GM21737 (cell line): ENCODE results near the gene DUSP14.

Experiments used
- ATAC-seq: cut with Tn5 transposase; IDR thresholded peaks from one replicate; pipeline ENCODE4 v1.9.1; 2021; ENCODE audit warnings: mild to moderate bottlenecking, moderate library complexity; ENCODE audit not compliant: unreplicated experiment

The DUSP14 gene

DNA sequence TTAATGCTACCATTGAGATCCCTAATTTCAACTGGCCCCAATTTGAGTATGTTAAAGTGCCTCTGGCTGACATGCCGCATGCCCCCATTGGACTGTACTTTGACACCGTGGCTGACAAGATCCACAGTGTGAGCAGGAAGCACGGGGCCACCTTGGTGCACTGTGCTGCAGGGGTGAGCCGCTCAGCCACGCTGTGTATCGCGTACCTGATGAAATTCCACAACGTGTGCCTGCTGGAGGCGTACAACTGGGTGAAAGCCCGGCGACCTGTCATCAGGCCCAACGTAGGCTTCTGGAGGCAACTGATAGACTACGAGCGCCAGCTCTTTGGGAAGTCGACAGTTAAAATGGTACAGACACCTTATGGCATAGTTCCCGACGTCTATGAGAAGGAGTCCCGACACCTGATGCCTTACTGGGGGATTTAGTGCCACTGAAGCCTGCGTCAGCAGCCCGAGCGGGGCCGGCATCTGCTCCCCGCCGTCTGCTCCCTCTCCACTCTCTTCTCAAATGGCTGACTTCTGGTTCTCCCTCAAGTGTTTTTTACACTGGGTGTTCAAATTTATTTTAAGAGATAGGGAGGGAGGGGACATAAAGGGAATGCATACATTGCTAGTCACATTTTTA lies 22.9 kb downstream of the DUSP14 start:
- ATAC-seq: no peak

DNA sequence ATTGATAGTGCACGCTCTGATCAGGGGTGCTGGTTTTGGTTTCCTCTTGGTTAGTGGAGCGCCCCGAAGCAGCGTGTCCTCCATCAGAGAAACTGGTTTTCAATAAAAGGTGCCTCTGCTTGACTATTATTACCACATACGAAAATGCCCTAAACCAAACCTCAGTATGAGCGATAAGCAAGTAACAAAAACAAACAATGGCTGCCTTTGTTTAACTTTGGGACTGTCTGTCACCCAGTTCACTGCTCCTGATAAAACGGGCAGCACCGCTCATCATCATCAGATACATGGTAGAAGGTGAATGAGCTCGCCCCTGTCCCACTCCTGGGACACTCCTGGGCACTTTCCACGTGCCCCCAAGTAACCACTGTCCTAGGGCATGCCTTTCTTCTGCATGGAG lies 24.0 kb downstream of the DUSP14 start:
- no peak for ATAC-seq

DNA sequence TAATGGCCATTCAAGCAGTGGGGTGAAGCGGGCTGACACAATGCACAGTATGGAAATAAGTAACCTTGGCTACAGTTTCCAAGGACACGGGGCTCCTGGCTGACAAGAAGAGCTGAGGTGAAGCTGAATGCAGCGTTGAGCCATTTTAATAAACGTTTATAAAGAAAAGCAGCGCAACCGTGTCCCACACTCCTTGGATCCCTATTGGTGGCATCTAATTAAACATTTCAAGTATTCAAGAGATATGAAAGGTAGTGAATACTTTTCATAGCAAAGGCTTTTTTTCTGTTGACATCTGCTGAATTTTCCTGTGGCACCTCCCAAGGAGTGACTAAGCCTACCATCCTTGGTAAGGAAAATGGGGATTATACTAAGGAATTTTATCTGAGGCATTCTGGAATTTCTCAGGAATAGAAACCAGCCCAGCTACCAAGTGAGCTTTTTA lies 26.5 kb downstream of the DUSP14 start:
- ATAC-seq: no peak

DNA sequence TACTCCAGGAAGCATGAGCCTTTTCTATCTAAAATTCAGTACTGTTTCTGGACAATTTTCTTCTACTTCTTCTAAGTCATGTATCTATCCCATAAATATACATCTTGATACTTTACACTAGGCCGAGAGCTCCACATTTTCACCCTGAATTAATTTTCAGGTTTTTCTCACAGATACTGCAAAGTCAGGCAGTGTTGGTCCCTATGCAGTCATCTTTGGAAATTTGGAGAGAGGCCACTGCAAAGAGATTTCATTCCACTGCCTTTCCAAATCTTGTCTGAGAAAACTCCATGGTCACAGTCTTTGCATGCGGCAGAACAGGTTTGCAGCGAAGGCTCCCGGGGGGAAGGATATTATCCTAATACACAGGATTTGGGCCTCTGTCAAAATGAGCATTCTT lies 28.2 kb downstream of the DUSP14 start:
- ATAC-seq: no peak

GRCh38 chr17:37518826-37519225 lies 29.1 kb downstream of the DUSP14 start:
- no peak for ATAC-seq

GRCh38 chr17:37519251-37519985 lies 29.7 kb downstream of the DUSP14 start:
- no peak for ATAC-seq

DNA sequence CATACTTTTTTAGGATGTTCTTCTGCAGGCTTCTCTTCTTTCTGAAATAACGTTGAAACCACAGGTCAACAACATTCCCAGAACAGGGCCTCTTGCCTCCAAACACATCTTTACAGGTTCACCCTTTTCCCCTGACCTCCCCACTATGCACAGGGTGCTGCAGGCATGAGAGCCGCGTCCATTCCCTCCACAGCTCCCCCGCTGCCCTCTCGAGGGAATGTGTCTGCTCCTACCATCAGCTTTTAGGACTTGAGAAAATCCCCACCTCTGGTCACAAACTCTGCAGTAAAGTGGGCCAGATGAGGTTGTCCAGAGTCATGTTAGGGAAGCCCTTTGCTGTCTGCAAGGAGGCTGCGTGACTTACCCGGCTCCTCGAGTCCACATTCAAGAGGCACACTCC lies 30.5 kb downstream of the DUSP14 start:
- ATAC-seq: no peak

GRCh38 chr17:37521821-37522220 lies 32.1 kb downstream of the DUSP14 start:
- ATAC-seq: no peak

DNA sequence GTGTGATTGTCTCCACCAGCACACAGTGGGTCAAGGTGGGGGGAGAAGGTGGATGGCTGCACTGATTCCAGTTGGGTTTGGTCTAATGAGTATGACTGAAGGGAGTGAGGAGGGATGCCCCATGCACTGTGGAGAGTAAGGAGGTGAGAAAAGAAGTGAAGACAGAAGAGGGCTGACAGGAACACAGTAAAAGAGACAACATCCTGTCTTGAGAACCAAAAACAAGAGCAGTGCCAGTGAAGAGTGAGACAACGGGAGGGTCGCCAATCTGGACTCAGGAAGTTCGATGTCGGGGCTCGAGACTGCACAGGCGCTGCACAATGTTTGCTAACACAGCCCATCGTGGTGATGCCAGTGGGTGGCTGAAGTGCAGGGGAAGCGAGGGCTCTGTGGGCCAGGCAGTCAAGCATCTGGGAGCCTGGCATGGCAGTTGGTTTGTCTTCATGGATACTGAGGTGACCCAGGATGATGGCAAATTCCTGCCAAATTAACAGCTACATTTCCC lies 34.1 kb downstream of the DUSP14 start:
- ATAC-seq: no peak

DNA sequence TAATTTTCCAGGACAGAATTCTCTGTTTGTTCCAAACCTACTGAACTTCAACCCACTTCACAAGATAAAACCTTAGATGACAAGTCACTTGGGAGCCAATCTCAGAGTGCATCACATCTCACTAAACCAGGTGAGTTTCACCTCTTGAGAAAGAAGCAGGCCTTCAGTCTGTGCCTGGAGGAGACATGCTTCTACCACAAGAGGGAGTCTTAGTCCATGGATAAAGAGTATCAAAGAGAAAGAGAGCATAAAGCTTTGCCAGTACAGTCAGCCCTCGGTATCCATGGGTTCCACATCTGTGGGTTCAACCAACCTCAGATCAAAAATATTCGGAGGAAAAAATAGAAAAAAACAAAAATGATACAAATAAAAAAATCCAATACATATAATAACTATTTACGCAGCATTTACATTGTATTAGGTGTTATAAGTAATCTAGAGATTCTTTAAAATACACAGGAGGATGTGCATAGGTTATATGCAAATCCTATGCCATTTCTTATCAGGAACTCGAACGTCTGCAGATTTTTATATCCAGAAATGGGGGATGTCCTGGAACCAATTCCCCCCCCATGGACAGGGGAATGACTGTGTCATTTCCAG lies 37.7 kb downstream of the DUSP14 start:
- no peak for ATAC-seq

DNA sequence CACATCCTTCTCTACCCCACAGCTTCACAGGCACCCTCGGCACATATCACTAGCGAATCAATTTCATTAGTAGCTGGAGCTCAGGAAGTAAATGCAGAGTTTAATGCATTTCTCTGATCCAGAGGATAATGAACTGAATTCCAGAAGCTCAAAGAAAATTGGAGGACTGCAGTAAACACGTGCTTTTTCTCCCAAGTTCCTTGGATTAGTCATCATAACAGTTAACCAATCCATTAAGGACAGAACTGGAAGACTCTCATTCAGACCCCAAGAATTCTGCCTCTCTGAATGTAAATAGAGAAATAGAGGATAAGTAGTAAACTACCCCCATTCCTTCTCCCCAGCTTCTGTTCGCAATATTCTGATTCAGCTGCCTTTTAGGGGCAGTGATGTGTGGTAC lies 40.7 kb downstream of the DUSP14 start:
- ATAC-seq: no peak

DNA sequence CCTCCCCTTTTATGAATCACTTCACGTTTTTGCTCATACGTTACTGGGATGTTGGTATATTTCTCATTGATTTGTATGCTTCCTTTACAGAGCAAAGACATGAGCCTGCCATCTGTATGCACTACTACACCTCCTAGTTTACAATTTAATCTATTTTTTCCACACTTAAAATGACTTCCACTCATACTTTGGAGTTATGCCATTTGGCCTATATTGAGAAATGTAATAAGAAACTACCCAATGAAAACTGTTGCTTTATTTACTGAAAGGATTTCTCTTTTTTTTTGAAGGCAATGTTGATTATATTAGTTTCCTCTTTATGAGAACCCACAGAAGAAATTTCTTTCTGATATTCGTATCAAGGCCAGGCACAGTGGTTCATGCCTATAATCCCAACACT lies 43.1 kb downstream of the DUSP14 start:
- no peak for ATAC-seq

GRCh38 chr17:37535906-37536305 lies 46.2 kb downstream of the DUSP14 start:
- ATAC-seq: no peak

- ATAC-seq: no peak
These were observed 49.4 kb downstream of the DUSP14 start for GRCh38 chr17:37538981-37539659.

DNA sequence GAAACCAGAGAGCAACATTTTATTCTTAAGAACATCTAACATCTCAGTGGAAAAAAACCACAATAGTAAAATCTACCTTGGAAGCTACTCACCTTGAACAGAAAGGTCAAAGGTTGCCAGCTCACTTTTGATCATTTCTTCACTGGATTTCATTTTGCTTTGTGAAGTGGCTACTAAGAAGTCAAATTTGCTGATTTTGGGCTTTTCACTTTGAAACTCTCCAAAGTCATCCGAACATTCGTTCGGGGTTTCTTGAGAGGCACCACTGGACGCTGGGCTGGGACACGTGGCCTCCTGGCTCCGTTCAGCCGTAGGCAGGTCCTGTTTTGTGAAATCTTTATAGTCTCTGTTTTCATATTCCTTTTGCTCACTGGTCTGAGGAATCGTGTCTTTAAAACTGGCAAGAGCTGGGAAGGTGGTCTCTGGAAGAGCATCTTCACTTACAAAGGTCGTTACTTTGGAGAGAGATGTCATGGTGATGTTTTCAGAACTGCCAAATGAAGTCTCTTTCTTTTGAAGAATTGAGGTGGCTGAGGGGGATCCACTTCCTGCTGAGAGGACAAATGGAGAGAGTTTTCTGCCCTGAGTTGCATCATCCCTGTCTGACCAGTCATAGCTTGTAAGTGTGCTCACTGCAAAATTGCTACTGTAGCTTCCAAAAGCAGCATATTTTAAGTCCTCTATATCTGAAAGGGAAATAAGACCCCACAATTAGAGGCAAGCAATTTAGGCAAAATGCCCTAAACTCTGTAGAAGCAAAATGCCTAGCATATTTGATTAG lies 52.4 kb downstream of the DUSP14 start:
- ATAC-seq: no peak

DNA sequence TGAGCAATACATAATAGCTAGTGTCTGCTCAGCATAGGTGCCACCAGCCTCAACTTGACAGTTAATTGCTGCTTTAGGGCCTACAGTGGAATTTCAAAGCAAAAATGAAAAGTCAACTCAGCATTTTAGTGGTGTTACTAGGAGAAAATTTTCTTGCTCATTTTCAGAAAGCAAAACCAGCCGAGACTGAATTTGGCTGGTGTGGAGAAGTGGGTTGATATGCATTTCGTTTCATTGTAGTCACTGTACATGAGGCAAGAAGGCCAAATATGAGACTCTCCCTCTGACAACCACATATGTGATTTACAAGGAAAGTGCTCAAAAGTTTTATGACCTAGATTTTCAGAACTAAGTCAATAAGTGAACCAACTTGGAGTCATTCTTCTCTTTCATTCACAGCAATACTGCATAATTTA lies 54.0 kb downstream of the DUSP14 start:
- ATAC-seq: no peak

DNA sequence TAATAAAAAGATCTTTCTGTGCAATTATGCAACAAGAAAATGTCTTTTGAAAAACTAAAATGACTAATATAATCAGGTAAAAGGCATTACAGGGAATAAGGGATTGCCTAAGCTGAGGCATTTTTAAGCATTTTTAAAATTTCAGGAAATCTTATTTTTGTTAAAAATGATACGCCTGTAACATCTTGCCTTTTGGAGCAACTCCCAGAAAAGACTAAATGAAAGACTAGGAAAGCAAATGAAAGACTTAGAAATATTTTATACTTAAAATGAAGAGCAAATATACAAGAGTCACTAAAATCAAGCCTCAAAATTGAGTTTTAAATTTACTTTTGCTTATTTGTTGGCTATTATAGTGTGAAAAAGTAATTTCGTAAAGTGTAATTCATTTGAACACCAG lies 55.8 kb downstream of the DUSP14 start:
- no peak for ATAC-seq

DNA sequence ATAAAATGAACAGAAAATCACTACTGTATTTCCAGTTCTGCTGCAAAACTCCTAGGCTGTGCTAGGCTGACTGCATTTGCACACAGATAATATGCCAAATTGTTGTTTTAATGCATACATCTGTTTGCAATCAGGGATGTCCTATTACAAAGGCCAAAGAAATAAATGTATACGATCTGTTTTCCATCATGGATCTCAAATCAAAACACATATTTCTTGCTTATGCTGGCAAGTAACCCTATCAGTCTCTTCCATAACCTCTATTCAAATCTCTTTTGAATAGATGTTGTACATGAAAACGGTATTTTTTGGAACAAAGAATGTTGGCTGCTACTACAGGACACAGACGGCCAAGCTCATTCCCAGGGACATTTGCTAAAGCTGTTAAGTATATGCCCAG lies 56.6 kb downstream of the DUSP14 start:
- ATAC-seq: no peak

- no peak for ATAC-seq
These were observed 58.3 kb downstream of the DUSP14 start for GRCh38 chr17:37547986-37548385.

DNA sequence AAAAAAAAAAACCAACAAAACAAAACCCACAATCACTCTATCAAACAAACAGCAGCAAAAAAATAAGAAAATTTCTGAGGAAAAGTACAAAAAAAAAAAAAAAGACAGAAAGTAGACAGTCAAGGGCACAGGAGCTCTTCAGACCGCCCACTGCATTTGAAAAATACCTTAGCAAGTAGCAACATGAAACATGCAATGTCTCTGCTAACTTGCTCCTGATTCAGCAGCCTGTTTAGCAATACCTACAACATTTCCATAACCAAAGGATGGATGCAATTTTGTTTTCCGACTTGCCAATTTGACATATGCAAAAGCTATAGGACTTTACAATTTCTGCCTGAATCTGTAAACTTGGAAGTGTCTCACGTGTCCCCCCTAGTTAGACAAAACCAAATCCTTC lies 62.1 kb downstream of the DUSP14 start:
- ATAC-seq: no peak
